Hindlimb muscle (tissue), 1 donor: ENCODE results near the gene CCDC89. TPM values are rescaled to one million over a fixed set of nuclear protein-coding genes. Genes with fewer than 3 reads are reported as not detected.

ENCODE experiments used
- DNase-seq: peaks from one replicate; pipeline ENCODE4 v3.0.0-alpha.2; 2013
- polyA plus RNA-seq: library from polyadenylated mRNA; unstranded; fragments of 120-200 nt; gene quantifications from one replicate; pipeline ENCODE4 v1.2.1, GENCODE V29; 2013; ENCODE audit not compliant: insufficient read length

The CCDC89 gene
- 1.9 TPM for polyA plus RNA-seq

- DNase-seq, result peak; percentile 91
These were observed at the start of gene CCDC89 for GRCh38 chr11:85685820-85686459. Gene CCDC89 (minus strand): TSS chr11:85686195. CDS start chr11:85686130, 65 bp downstream.

DNA sequence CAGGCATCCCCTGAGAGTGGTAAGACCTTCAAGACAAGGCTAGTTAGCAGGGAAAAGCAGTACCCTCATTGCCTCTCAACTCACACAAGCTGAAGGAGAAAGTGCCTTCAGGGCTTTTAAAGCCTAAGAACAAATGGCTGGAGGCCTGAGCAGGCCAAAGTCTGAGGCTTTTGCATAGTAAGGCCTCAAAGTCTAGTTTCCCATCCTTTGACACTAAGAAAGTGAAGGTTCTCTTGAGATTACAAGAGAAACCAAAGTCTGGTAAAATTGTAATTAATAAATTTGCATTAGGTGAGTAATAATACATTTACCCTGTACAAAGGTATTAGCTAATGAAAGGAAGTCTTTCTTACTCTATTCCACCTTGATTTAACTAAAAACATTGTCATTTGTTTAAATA lies 47.0 kb upstream of the CCDC89 start:
- DNase-seq, result no peak

DNA sequence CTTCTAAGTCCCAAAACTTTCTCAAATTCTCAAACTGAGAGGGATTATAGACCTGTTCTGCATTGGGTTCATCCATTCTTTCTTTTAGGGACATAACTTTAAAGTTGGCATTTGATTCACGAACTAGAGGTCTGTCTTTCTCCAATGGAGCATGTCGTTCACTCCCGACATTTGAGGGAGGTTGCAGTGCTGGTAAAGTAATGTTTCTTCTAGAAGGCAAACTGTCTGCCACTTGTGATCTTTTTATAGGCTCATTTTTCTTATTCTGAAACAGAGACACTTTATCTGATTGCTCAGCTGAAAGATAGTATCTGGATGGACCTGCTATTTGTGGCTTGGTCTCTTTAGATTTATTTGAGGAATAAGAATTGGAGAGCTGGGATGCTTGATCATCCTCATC lies 40.4 kb upstream of the CCDC89 start:
- no peak for DNase-seq

DNA sequence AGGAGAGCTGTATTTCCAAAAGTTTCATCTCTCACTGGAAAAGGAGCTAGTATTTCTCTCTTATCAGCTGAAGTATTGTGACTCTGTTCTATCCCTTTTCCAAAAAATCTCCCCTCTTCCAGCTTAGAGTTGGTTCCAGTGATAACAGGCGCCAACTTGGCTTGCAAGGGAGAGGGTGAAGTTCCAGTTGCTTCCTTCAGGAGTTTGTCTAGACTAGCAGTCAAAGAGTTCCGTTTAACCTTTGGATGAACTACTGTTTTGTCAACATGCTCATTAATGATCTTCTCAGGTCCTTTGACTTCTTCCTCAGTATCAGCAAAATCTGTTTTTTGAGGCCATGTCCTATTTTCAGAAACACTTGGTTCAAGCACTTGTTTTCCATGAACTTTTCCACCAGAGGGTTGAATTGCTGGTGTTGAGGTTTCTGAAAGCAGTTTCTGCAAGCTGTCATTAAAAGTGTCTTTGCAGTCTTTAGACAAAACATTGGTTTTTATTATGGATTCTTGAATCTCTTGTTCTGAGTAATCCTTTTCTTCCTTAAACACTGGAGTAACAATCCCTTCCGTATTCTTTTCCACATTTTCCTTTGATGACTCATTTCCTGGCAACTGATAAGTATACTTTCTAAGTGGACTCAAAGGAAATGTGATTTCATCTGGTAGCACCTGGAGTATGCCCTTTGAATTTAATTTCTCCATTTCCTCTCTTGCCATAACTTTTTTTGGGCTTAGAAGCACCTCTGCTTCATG lies 39.7 kb upstream of the CCDC89 start:
- DNase-seq, result no peak

DNA sequence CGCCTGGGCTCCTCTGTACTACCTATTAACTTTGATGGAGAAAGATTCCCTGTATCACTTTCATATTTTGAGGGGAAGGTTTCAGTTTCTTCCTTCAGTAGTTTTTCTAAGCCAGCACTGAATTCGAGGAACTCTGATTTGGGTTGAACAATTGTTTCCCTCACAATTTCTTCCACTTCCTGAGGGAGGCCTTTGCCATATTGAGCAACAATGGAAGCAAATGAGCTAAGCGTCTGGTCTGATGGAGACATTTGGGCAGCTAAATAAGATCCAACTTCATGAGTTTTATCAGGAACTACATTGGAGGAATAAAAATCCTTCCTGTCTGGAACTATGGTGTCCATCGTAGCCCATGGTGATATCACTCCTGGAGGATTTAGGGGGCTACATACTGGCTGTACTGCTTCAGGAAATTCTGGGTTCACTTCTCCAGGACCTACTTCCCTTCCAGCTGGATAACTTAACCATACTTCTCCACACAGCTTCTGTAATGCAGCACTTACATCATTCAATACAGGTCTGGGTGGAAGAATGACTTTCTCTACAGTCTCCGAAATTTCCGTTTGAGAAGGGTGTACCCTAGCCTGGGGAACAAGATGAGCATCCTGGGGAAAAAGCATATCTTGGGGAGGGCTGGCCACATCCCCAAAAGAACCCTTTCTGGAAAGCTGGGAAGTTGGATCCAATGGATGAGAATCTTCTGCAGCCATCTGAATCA lies 38.9 kb upstream of the CCDC89 start:
- no peak for DNase-seq

DNA sequence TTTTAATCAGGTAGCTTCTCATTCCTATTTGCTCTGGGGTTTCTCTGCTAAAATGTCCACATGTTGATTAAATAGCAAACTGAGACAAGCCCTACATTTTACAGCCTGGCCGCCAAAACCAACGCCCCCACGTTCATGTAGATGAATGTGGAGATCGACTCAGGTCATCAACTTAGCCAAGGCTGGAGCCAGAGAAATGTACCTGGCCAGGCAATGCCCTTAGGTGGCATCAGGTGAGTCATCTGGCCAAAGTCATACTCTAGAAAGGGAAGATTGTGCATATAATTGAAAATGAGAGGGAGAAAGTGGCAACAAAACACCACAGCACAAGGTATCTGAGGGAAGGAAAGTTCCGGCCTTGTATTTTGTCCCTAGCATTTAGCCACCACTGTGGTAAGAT lies 37.1 kb upstream of the CCDC89 start:
- DNase-seq, result no peak

- DNase-seq, result no peak
These were observed 35.2 kb upstream of the CCDC89 start for GRCh38 chr11:85721191-85721590.

GRCh38 chr11:85718991-85719807 lies 33.2 kb upstream of the CCDC89 start:
- peak; percentile 62 for DNase-seq

DNA sequence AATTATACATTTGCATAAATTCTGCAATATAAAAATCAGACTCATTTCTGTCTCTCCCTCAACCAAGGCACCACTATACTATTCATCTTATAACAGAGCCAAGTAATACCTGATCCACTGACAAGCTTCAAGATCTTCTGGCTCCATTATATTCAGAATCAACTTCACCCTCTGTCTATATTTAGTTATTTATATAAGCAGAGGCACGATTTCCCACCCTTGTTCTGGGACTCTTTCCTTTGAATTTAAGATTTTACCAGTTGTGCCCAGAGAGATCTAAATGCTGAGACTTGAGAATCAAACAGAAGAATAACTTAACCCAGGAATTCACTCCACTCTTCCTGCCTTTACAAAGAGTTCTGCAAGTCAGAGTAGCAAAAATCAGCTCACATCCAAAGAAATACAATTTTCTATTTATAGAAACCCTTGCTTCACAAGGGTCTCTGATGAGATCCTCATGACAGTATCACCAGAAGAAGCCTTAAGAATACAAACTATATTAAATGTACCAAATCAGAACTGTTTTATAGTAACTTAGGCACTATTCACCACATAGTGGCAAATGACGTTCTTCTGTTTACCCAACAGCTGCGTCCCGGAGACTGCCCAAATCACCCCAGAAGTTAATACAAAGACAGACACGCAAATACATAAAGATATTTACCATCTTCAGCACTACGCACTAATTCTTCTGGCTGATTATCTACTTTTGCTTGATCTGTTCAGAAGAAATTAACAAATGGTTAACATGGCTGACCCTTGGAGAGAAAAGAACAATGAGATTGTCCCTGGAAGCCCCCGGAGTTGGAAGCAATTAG lies 32.3 kb upstream of the CCDC89 start:
- DNase-seq, result peak; percentile 24

DNA sequence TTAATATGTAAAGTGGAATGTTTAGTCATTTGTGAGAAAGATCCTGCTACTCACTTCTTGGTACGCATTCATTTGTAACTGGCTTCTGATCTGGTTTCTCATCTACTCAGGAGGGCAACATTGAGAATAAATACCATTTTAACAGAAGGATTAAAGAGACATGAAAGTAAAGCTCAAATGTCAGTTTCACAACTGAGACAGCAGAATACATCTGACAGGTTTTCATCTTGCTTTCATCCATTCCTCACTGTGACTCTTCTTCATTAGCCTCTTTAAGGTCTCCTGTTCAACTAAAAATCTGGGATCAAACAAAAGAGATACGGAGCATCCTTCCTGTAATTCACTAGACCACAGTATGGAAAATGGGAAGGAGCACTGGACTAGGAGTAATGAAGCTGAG lies 31.4 kb upstream of the CCDC89 start:
- no peak for DNase-seq

DNA sequence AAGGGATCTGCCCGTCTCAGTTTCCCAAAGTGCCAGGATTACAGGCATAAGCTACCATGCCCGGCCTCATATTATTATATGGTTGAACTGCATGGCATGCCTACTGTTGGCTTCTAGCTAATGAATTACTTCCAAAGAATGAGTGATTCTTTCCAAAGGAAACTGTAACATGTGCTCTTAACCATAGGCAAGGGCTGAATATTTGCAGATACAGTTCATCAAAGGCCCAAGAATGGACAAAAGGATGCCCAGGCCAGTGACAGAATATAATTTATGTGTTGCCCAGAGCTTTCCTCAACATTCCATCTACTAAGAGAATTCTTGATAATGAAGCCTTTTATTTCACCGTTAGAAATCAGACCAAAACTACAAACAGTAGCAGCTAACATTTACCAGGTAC lies 27.0 kb upstream of the CCDC89 start:
- no peak for DNase-seq

- no peak for DNase-seq
These were observed 24.9 kb upstream of the CCDC89 start for GRCh38 chr11:85710917-85711316.

DNA sequence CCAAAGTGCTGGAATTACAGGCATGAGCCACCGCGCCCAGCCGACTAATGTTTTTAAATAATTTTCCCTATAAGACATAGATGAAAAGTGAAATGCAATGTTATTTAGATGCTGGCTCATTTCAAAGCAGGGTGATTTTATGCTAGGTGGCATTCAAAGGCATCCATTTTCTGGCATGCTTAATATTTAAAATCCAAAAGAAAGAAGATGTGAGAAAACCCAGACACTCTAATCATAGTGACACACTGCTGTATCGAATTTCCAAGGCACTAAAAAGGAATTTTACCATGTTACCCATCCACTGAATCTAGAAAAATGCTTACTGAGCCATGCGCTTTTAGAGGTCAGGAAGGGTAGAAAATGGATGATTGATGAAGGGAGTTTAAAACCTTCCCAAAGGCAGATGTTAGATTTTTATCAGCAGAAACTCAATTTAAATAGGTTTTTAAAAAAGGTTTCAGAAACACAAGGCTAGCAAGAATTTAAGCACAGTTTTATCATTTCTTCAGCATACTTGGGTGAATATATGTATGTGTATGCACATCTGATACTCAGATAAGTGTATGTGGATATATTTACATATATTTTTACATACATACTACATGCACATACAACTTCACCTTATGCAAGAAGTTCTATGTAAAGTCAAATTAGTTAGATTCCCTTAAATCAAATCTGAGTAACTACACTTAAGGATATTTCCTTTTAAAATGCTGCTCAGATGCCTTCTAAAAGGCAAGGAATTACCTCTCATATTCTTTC lies 24.1 kb upstream of the CCDC89 start:
- no peak for DNase-seq

GRCh38 chr11:85705800-85706199 lies 19.8 kb upstream of the CCDC89 start:
- DNase-seq, result no peak

- DNase-seq, result no peak
These were observed 19.0 kb upstream of the CCDC89 start for GRCh38 chr11:85704967-85705366.

DNA sequence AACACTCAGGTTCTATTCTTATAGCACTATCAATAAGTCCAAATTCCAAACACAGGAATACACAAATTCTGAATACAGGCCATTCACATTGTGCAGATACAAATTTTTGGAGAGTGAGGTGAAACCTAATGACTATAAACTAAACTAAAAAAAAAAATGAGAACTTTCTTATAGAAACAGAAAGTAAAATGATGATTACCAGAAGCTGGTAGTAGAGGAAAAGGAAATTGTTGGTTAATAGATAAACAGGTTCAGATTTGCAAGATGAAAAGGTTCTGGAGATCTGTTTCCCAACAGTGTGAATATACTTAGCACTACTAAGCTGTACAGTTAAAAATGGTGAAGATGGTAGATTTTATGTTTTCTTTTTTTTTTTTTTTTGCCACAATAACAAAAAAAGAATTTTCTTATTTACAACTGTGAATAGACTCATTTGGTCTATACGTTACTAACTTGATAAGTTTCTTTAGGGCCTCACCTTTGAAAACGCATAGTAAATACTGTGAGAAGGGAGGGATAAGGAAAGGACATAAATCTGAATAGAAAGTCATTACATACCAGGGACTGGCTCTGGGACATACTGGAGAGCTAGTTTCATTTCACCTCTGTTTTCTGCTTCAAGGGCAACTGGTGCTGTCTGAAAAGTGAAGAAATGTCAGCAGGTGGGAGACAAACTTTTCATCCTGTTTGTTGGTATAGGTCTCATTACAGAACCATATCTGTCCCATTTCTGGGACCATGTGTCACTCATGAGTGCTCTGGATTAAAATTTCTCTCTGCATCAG lies 14.2 kb upstream of the CCDC89 start:
- no peak for DNase-seq

GRCh38 chr11:85698195-85698594 lies 12.2 kb upstream of the CCDC89 start:
- DNase-seq, result no peak

- no peak for DNase-seq
These were observed 11.8 kb upstream of the CCDC89 start for GRCh38 chr11:85697747-85698146.

DNA sequence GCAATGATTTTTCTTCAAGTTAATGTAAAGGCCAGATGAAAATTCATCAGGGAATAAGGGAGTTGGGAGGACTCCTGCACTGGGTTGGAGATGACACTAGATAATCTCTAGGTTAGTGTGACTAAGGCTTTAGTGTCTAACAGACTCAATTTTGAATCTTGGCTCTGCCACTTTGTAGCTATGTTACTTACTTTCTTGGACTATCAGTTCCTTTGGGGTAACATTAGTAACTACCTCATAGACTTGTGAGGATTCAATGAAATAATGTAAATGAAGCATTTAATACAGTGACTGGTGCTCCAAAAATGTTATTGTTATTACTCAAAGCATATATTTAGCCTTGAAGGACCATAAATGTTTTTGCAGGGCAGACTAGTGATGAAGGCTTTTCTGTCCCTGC lies 9.6 kb upstream of the CCDC89 start:
- no peak for DNase-seq

DNA sequence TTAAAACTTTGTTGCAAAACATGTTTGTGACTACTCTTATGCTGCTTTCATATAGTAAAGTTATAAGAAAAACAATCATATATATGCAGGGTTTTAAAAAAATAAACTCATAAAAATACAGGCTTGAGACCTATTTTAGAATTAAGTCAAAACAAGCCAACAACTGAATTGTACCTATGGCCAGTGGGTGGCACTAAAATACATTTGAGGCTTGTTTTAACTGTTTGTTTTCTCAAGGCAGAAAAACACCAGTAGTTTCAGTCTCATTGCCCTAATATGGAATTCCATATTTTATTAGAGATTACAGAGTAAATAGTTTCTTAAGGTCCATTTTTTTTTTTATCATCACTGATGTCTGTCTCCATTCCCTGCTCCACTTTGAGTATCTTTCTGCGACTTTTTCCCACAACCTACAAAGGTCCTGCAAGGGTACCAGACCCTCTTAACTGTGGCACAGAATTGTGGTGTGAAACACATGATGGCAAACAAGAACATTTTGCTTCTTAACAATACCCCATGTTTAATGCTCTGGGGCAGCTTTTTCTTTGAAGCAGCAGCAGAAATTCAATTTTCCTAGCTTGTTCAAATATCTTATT lies 8.5 kb upstream of the CCDC89 start:
- DNase-seq, result no peak
